Adrenal gland (tissue), 5 donors: ENCODE data around the gene ZBTB34.

ENCODE experiments used
- POLR2A ChIP-seq, 2 donors: fragments of 450-650 bp; IDR thresholded peaks; one replicate each; pipeline ENCODE4 v1.6.1; 2017; ENCODE audit warnings: antibody characterized with exemption in 2 of 2, mild to moderate bottlenecking in 2 of 2, moderate library complexity in 1 of 2
- TF ChIP-seq, protein P1 (sequence below), 6 experiments: fragments of 450-650 bp in 4 of 6; fragments of 200-600 bp in 2 of 6; sonication (generic) in 1 of 6; IDR thresholded peaks; 1 replicate in 5 of 6; 2 replicates in 1 of 6; pipeline versions ENCODE4 v1.5.1 to v1.8.0; 2016 to 2021; ENCODE audit warnings: antibody characterized with exemption in 6 of 6, mild to moderate bottlenecking in 2 of 6, moderate library complexity in 1 of 6
- donor health status: DM: no; HTN: no; CAD: no.

DNA sequence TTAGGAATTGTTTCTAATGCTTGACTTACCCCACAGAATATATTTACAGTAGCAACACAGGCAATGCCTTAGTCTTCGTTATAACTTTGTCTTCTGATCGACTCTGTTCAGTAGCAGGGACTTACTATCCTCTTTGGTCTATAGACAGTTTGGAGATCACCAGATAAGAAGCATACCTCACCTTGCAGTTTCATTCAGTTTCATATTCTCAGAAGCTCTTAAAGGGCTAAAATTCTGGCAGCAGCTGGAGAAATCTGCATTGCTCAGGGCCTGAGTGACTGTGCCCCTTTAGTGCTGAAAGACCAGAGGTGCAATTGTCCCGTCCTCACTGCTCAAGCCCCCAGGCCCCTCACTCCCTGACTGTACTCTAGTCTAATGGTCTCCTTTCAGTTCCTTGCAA, 29.6 kb upstream of the ZBTB34 start:
- TF ChIP-seq, protein P1, sequence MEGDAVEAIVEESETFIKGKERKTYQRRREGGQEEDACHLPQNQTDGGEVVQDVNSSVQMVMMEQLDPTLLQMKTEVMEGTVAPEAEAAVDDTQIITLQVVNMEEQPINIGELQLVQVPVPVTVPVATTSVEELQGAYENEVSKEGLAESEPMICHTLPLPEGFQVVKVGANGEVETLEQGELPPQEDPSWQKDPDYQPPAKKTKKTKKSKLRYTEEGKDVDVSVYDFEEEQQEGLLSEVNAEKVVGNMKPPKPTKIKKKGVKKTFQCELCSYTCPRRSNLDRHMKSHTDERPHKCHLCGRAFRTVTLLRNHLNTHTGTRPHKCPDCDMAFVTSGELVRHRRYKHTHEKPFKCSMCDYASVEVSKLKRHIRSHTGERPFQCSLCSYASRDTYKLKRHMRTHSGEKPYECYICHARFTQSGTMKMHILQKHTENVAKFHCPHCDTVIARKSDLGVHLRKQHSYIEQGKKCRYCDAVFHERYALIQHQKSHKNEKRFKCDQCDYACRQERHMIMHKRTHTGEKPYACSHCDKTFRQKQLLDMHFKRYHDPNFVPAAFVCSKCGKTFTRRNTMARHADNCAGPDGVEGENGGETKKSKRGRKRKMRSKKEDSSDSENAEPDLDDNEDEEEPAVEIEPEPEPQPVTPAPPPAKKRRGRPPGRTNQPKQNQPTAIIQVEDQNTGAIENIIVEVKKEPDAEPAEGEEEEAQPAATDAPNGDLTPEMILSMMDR (IDR thresholded peaks at IDR 0.05) = no peak
- TF ChIP-seq POLR2A (IDR thresholded peaks at IDR 0.05) = no peak
